Gastrocnemius medialis (tissue), 4 donors: ENCODE results near the gene OR6B1. TPM values are rescaled to one million over a fixed set of nuclear protein-coding genes. Genes with fewer than 3 reads are reported as not detected.
A peak's percentile ranks its signal among the peaks of the same experiment; 100 is the strongest.

ENCODE experiments used
- ATAC-seq, 2 donors: fragments of 150-250 bp; one replicate each; pipeline ENCODE4 v1.9.1; 2016
- DNase-seq, 2 donors: peaks; one replicate each; pipeline ENCODE4 v3.0.0-alpha.2; 2019
- H3K27ac ChIP-seq, 4 donors: fragments of 200-600 bp; sonication (generic); 1 replicate in 1 of 4; 2 replicates in 3 of 4; pipeline ENCODE4 v1.5.1; 2016 to 2018; ENCODE audit warnings: mild to moderate bottlenecking in 2 of 4, moderate library complexity in 1 of 4
- H3K27me3 ChIP-seq, 3 donors: fragments of 200-600 bp; sonication (generic) in 2 of 3; 1 replicate in 1 of 3; 2 replicates in 2 of 3; pipeline versions ENCODE4 v1.5.1 to v1.6.0; 2016 to 2019; ENCODE audit warnings: mild to moderate bottlenecking in 1 of 3, moderate library complexity in 1 of 3
- H3K36me3 ChIP-seq, 2 donors: fragments of 200-600 bp; sonication (generic) in 1 of 2; one replicate each; pipeline ENCODE4 v1.5.1; 2017 to 2018
- H3K4me1 ChIP-seq, 2 donors: fragments of 200-600 bp; sonication (generic) in 1 of 2; one replicate each; pipeline ENCODE4 v1.5.1; 2016 to 2017; ENCODE audit warnings: mild to moderate bottlenecking in 2 of 2
- H3K4me3 ChIP-seq, 4 donors: fragments of 200-600 bp; sonication (generic) in 3 of 4; 1 replicate in 1 of 4; 2 replicates in 3 of 4; pipeline ENCODE4 v1.5.1; 2016 to 2019; ENCODE audit warnings: mild to moderate bottlenecking in 2 of 4
- H3K9me3 ChIP-seq, 3 donors: fragments of 200-600 bp; sonication (generic) in 2 of 3; 1 replicate in 1 of 3; 2 replicates in 2 of 3; pipeline ENCODE4 v1.5.1; 2016 to 2019
- CTCF ChIP-seq, 5 experiments: fragments of 450-650 bp in 3 of 5; fragments of 200-600 bp in 2 of 5; sonication (generic) in 2 of 5; IDR thresholded peaks in 4 of 5; conservative IDR thresholded peaks in 1 of 5; 1 replicate in 4 of 5; 2 replicates in 1 of 5; pipeline ENCODE4 v1.5.1; 2016 to 2019; ENCODE audit warnings: antibody characterized with exemption in 5 of 5, mild to moderate bottlenecking in 3 of 5, moderate library complexity in 3 of 5
- POLR2A ChIP-seq, 2 donors: fragments of 450-650 bp; IDR thresholded peaks; one replicate each; pipeline ENCODE4 v1.6.1; 2017; ENCODE audit warnings: antibody characterized with exemption in 2 of 2, mild to moderate bottlenecking in 2 of 2, moderate library complexity in 2 of 2
- in situ Hi-C, 4 donors: fragments of 200-750 bp; cut with MboI; loops; one replicate each; pipeline versions ENCODE4 v1.15.0 to v1.8.0; 2017; ENCODE audit warnings: low sequenced_read_pairs in 4 of 4
- intact Hi-C: fragments of 100-400 bp; cut with DNase I; formaldehyde crosslinking; loops from one replicate; pipeline ENCODE4 v1.15.1; 2023; ENCODE audit warnings: low total_unique reads
- total RNA-seq, 4 donors: library from RNA; depleted of rRNA; stranded (reverse); fragments of >200 nt; gene quantifications; one replicate each; pipeline versions ENCODE4 v1.1.0 to v1.2.3, GENCODE V29; 2016

Gene OR6B1
- total RNA-seq, 4 donors from 2014 or later = not detected

- in situ Hi-C loops (no loop called here), intact Hi-C loops (no loop called here)
- TF ChIP-seq CTCF (IDR thresholded peaks at IDR 0.05 in 4 of 5, conservative IDR thresholded peaks at IDR 0.05 in 1 of 5) (no peak), POLR2A (IDR thresholded peaks at IDR 0.05) (no peak)
- Histone ChIP-seq H3K4me1 (no peaks in the 10 kb centered on the region), H3K27ac (no peak overlapping the region), H3K9me3 (no peaks in the 10 kb centered on the region), H3K27me3 (no peaks in the 10 kb centered on the region), H3K4me3 (no peak overlapping the region), H3K36me3 (no peaks in the 10 kb centered on the region)
- DNase-seq (no peak), ATAC-seq (no peak)
Measured at GRCh38 chr7:144032985-144033709, 33.0 kb downstream of the OR6B1 start.

- Histone ChIP-seq H3K4me3 (no peak overlapping the region), H3K27ac (no peak overlapping the region), H3K9me3 (no peaks in the 10 kb centered on the region), H3K4me1 (no peaks in the 10 kb centered on the region), H3K36me3 (no peaks in the 10 kb centered on the region), H3K27me3 (no peaks in the 10 kb centered on the region)
- in situ Hi-C loops = no loop called here
- intact Hi-C loops = no loop called here
- TF ChIP-seq POLR2A (IDR thresholded peaks at IDR 0.05) (no peak), CTCF (IDR thresholded peaks at IDR 0.05 in 4 of 5, conservative IDR thresholded peaks at IDR 0.05 in 1 of 5) (no peak)
- no peak for ATAC-seq
- DNase-seq = no peak
Measured at GRCh38 chr7:144035385-144035784, 35.3 kb downstream of the OR6B1 start.

GRCh38 chr7:144036302-144036885 lies 36.3 kb downstream of the OR6B1 start:
- in situ Hi-C loops (no loop called here), intact Hi-C loops (no loop called here)
- Histone ChIP-seq H3K36me3 (no peaks in the 10 kb centered on the region), H3K27ac (peak overlapping the region in 1 of 4 donors; percentile 26), H3K4me1 (no peaks in the 10 kb centered on the region), H3K9me3 (no peaks in the 10 kb centered on the region), H3K27me3 (no peaks in the 10 kb centered on the region), H3K4me3 (no peak overlapping the region)
- ATAC-seq (no peak), DNase-seq (no peak)
- TF ChIP-seq POLR2A (IDR thresholded peaks at IDR 0.05) = no peak
- no peak for TF ChIP-seq CTCF (IDR thresholded peaks at IDR 0.05 in 4 of 5, conservative IDR thresholded peaks at IDR 0.05 in 1 of 5)

GRCh38 chr7:144037414-144038035 lies 37.4 kb downstream of the OR6B1 start:
- no peak overlapping the region for H3K27ac ChIP-seq
- no peak for DNase-seq
- H3K9me3 ChIP-seq = no peaks in the 10 kb centered on the region
- in situ Hi-C loops = no loop called here
- no peaks in the 10 kb centered on the region for H3K27me3 ChIP-seq
- no peaks in the 10 kb centered on the region for H3K36me3 ChIP-seq
- H3K4me1 ChIP-seq = no peaks in the 10 kb centered on the region
- TF ChIP-seq CTCF (IDR thresholded peaks at IDR 0.05 in 4 of 5, conservative IDR thresholded peaks at IDR 0.05 in 1 of 5) (no peak), POLR2A (IDR thresholded peaks at IDR 0.05) (no peak)
- no peak overlapping the region for H3K4me3 ChIP-seq
- no peak for ATAC-seq
- intact Hi-C loops = no loop called here
